ENCODE results near the gene TUBGCP5.

- TF ChIP-seq CTCF (IDR thresholded peaks at IDR 0.05) (no peak), POLR2A (IDR thresholded peaks at IDR 0.05) (no peak)
Measured at GRCh38 chr15:22950256-22950990, 88.9 kb downstream of the TUBGCP5 start.
